Gastrocnemius medialis (tissue), 4 donors: ENCODE results near the gene RABL6. TPM values are rescaled to one million over a fixed set of nuclear protein-coding genes. Genes with fewer than 3 reads are reported as not detected.
A peak's percentile ranks its signal among the peaks of the same experiment; 100 is the strongest.

ENCODE experiments used
- ATAC-seq, 2 donors: fragments of 150-250 bp; one replicate each; pipeline ENCODE4 v1.9.1; 2016
- DNase-seq, 2 donors: peaks; one replicate each; pipeline ENCODE4 v3.0.0-alpha.2; 2019
- H3K27ac ChIP-seq, 4 donors: fragments of 200-600 bp; sonication (generic); 1 replicate in 1 of 4; 2 replicates in 3 of 4; pipeline ENCODE4 v1.5.1; 2016 to 2018; ENCODE audit warnings: mild to moderate bottlenecking in 2 of 4, moderate library complexity in 1 of 4
- H3K27me3 ChIP-seq, 3 donors: fragments of 200-600 bp; sonication (generic) in 2 of 3; 1 replicate in 1 of 3; 2 replicates in 2 of 3; pipeline versions ENCODE4 v1.5.1 to v1.6.0; 2016 to 2019; ENCODE audit warnings: mild to moderate bottlenecking in 1 of 3, moderate library complexity in 1 of 3
- H3K36me3 ChIP-seq, 2 donors: fragments of 200-600 bp; sonication (generic) in 1 of 2; one replicate each; pipeline ENCODE4 v1.5.1; 2017 to 2018
- H3K4me1 ChIP-seq, 2 donors: fragments of 200-600 bp; sonication (generic) in 1 of 2; one replicate each; pipeline ENCODE4 v1.5.1; 2016 to 2017; ENCODE audit warnings: mild to moderate bottlenecking in 2 of 2
- H3K4me3 ChIP-seq, 4 donors: fragments of 200-600 bp; sonication (generic) in 3 of 4; 1 replicate in 1 of 4; 2 replicates in 3 of 4; pipeline ENCODE4 v1.5.1; 2016 to 2019; ENCODE audit warnings: mild to moderate bottlenecking in 2 of 4
- H3K9me3 ChIP-seq, 3 donors: fragments of 200-600 bp; sonication (generic) in 2 of 3; 1 replicate in 1 of 3; 2 replicates in 2 of 3; pipeline ENCODE4 v1.5.1; 2016 to 2019
- POLR2A ChIP-seq, 2 donors: fragments of 450-650 bp; IDR thresholded peaks; one replicate each; pipeline ENCODE4 v1.6.1; 2017; ENCODE audit warnings: antibody characterized with exemption in 2 of 2, mild to moderate bottlenecking in 2 of 2, moderate library complexity in 2 of 2
- in situ Hi-C, 4 donors: fragments of 200-750 bp; cut with MboI; loops; one replicate each; pipeline versions ENCODE4 v1.15.0 to v1.8.0; 2017; ENCODE audit warnings: low sequenced_read_pairs in 4 of 4
- intact Hi-C: fragments of 100-400 bp; cut with DNase I; formaldehyde crosslinking; loops from one replicate; pipeline ENCODE4 v1.15.1; 2023; ENCODE audit warnings: low total_unique reads
- total RNA-seq, 4 donors: library from RNA; depleted of rRNA; stranded (reverse); fragments of >200 nt; gene quantifications; one replicate each; pipeline versions ENCODE4 v1.1.0 to v1.2.3, GENCODE V29; 2016
- TF ChIP-seq, protein P1 (sequence below), 5 experiments: fragments of 450-650 bp in 3 of 5; fragments of 200-600 bp in 2 of 5; sonication (generic) in 2 of 5; IDR thresholded peaks in 4 of 5; conservative IDR thresholded peaks in 1 of 5; 1 replicate in 4 of 5; 2 replicates in 1 of 5; pipeline ENCODE4 v1.5.1; 2016 to 2019; ENCODE audit warnings: antibody characterized with exemption in 5 of 5, mild to moderate bottlenecking in 3 of 5, moderate library complexity in 3 of 5

The RABL6 gene
- total RNA-seq, 4 donors from 2014 or later: 84.9 to 121 (median 105) TPM

DNA sequence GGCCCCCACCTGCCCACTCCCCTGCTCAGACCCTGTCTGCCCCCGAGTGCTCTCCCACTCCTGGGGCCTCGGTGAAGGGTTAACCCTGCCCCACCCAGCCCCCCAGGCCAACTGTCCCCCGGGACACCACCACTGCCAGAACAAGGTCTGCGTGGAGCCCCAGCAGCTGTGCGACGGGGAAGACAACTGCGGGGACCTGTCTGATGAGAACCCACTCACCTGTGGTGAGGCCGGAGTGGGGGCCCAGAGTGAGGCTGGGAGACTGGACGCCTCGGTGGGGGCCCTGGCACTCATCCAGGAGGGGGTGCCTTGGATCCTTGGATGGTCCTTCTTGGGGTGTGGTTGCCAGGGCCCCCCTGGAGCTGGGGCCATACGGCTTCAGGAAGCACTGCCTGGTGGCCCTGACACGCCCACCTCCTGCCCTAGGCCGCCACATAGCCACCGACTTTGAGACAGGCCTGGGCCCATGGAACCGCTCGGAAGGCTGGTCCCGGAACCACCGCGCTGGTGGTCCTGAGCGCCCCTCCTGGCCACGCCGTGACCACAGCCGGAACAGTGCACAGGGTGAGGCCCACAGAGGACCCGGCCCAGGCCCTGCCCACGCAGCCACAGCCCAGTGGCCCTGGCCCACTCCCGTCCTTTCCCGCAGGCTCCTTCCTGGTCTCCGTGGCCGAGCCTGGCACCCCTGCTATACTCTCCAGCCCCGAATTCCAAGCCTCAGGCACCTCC, 46.5 kb downstream of the RABL6 start:
- H3K27me3 ChIP-seq: no peaks in the 10 kb centered on the region
- no peak for TF ChIP-seq POLR2A (IDR thresholded peaks at IDR 0.05)
- TF ChIP-seq, protein P1, sequence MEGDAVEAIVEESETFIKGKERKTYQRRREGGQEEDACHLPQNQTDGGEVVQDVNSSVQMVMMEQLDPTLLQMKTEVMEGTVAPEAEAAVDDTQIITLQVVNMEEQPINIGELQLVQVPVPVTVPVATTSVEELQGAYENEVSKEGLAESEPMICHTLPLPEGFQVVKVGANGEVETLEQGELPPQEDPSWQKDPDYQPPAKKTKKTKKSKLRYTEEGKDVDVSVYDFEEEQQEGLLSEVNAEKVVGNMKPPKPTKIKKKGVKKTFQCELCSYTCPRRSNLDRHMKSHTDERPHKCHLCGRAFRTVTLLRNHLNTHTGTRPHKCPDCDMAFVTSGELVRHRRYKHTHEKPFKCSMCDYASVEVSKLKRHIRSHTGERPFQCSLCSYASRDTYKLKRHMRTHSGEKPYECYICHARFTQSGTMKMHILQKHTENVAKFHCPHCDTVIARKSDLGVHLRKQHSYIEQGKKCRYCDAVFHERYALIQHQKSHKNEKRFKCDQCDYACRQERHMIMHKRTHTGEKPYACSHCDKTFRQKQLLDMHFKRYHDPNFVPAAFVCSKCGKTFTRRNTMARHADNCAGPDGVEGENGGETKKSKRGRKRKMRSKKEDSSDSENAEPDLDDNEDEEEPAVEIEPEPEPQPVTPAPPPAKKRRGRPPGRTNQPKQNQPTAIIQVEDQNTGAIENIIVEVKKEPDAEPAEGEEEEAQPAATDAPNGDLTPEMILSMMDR (IDR thresholded peaks at IDR 0.05 in 4 of 5, conservative IDR thresholded peaks at IDR 0.05 in 1 of 5): no peak
- ATAC-seq: no peak
- no peak overlapping the region for H3K27ac ChIP-seq
- H3K4me3 ChIP-seq: no peak overlapping the region
- no peaks in the 10 kb centered on the region for H3K9me3 ChIP-seq
- H3K36me3 ChIP-seq: peaks cover 0 to 12% of the 10 kb centered on the region in 2 donors
- H3K4me1 ChIP-seq: peaks cover 23 to 37% of the 10 kb centered on the region in 2 donors
- DNase-seq: peak in 1 of 2 donors; percentile 13
- in situ Hi-C loops: no loop called here
- intact Hi-C loops: loop anchor here (1.0 to 2.0 kb wide), 2 partner anchors 19 kb away; no protein-coding TSS in a partner anchor

GRCh38 chr9:136854842-136855460, 47.2 kb downstream of the RABL6 start:
- no peak for TF ChIP-seq POLR2A (IDR thresholded peaks at IDR 0.05)
- TF ChIP-seq, protein P1 (IDR thresholded peaks at IDR 0.05 in 4 of 5, conservative IDR thresholded peaks at IDR 0.05 in 1 of 5): no peak

GRCh38 chr9:136855461-136856078, 47.8 kb downstream of the RABL6 start:
- Histone ChIP-seq H3K9me3 (no peaks in the 10 kb centered on the region), H3K4me1 (peaks cover 16 to 28% of the 10 kb centered on the region in 2 donors), H3K36me3 (peaks cover 0 to 11% of the 10 kb centered on the region in 2 donors), H3K27ac (no peak overlapping the region), H3K4me3 (no peak overlapping the region), H3K27me3 (no peaks in the 10 kb centered on the region)
- intact Hi-C loops (loop anchor here (2.0 kb wide), 1 partner anchor 17 kb away; no protein-coding TSS in a partner anchor), in situ Hi-C loops (no loop called here)
- ATAC-seq (no peak), DNase-seq (no peak)
- no peak for TF ChIP-seq POLR2A (IDR thresholded peaks at IDR 0.05)
- TF ChIP-seq, protein P1 (IDR thresholded peaks at IDR 0.05 in 4 of 5, conservative IDR thresholded peaks at IDR 0.05 in 1 of 5): no peak

More at GRCh38 chr9:136854842-136855460, 47.2 kb downstream of the RABL6 start:
- Histone ChIP-seq H3K36me3 (peaks cover 0 to 12% of the 10 kb centered on the region in 2 donors), H3K9me3 (no peaks in the 10 kb centered on the region), H3K27me3 (no peaks in the 10 kb centered on the region), H3K4me1 (peaks cover 22 to 34% of the 10 kb centered on the region in 2 donors), H3K27ac (no peak overlapping the region), H3K4me3 (no peak overlapping the region)
- in situ Hi-C loops: no loop called here
- intact Hi-C loops: loop anchor here (1.0 to 2.0 kb wide), 2 partner anchors 18 to 20 kb away; no protein-coding TSS in a partner anchor
- DNase-seq: peak in 1 of 2 donors; percentile 12
- ATAC-seq: no peak

GRCh38 chr9:136856079-136856476, 48.3 kb downstream of the RABL6 start:
- Histone ChIP-seq H3K27me3 (no peaks in the 10 kb centered on the region), H3K36me3 (peaks cover 0 to 9% of the 10 kb centered on the region in 2 donors), H3K27ac (no peak overlapping the region), H3K9me3 (no peaks in the 10 kb centered on the region), H3K4me1 (peaks cover 12 to 23% of the 10 kb centered on the region in 2 donors), H3K4me3 (no peak overlapping the region)
- ATAC-seq: no peak
- intact Hi-C loops: no loop called here
- TF ChIP-seq POLR2A (IDR thresholded peaks at IDR 0.05): no peak
- TF ChIP-seq, protein P1 (IDR thresholded peaks at IDR 0.05 in 4 of 5, conservative IDR thresholded peaks at IDR 0.05 in 1 of 5): no peak
- DNase-seq: no peak
- in situ Hi-C loops: no loop called here
